GM12891 (cell line): ENCODE measurements around the gene SASH1.

Source experiments
- POLR2A ChIP-seq: IDR thresholded peaks from 2 replicates; pipeline ENCODE4 v1.6.1; 2011; ENCODE audit warnings: low read depth, low read length, control low read depth
- POLR2AphosphoS5 ChIP-seq: IDR thresholded peaks from 2 replicates; pipeline ENCODE4 v1.6.1; 2011; ENCODE audit warnings: low read depth, low read length, control low read depth
- SPI1 ChIP-seq: IDR thresholded peaks from 2 replicates; pipeline ENCODE4 v1.6.1; 2011; ENCODE audit warnings: low read depth, low read length, control low read depth

DNA sequence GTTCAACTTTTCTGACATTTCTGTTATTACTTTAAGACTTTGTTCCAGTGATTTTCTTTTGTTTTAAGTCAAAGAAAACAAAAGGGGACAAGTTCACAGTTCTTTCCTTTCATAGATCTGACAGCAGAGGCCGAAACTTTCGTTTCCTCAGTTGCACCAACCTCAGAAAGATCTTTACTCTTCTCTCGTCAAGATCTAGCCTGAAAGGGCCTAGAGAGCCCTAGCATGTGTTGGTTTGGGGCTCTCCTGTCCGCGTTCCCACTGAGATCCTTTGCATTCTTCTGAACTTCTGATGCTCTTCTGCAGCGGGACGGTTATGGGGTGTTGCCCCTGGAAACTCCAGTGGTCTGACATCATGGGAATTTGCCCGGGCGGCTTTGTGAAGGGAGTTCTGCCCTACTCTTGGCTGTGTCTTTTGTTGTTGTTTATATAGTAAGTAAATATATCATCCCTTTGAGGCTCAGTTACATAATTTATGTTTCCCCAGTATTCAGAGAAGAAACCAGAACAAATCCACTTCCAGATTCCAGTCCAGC is 129.1 kb downstream of the SASH1 start:
- TF ChIP-seq POLR2AphosphoS5 (no peak), POLR2A (no peak), SPI1 (no peak)
